Muscle layer of duodenum (tissue), 2 donors: ENCODE results near the gene FOXI2.

ENCODE experiments used
- H3K27ac ChIP-seq: one replicate; pipeline ENCODE4 v1.7.0; 2013; ENCODE audit warnings: mild to moderate bottlenecking, low read length
- H3K27me3 ChIP-seq: one replicate; pipeline ENCODE4 v1.7.0; 2013; ENCODE audit warnings: low read depth, mild to moderate bottlenecking, control low read depth, low read length
- H3K36me3 ChIP-seq, 2 donors: one replicate each; pipeline ENCODE4 v1.7.0; 2013; ENCODE audit warnings: low read length in 2 of 2, control low read depth in 1 of 2, mild to moderate bottlenecking in 1 of 2; ENCODE audit not compliant: insufficient read depth in 2 of 2, control insufficient read depth in 1 of 2
- H3K4me1 ChIP-seq, 2 donors: one replicate each; pipeline ENCODE4 v1.7.0; 2013; ENCODE audit warnings: low read length in 2 of 2, mild to moderate bottlenecking in 2 of 2, control low read depth in 1 of 2, moderate library complexity in 1 of 2; ENCODE audit not compliant: insufficient read depth in 2 of 2, control insufficient read depth in 1 of 2
- H3K4me3 ChIP-seq, 2 donors: one replicate each; pipeline ENCODE4 v1.7.0; 2013; ENCODE audit warnings: low read length in 2 of 2, low read depth in 1 of 2, mild to moderate bottlenecking in 1 of 2
- H3K9me3 ChIP-seq, 2 donors: one replicate each; pipeline ENCODE4 v1.7.0; 2013; ENCODE audit warnings: low read length in 2 of 2, control low read depth in 1 of 2, mild to moderate bottlenecking in 1 of 2; ENCODE audit not compliant: control insufficient read depth in 1 of 2
- donor health status: healthy.

Gene FOXI2

DNA sequence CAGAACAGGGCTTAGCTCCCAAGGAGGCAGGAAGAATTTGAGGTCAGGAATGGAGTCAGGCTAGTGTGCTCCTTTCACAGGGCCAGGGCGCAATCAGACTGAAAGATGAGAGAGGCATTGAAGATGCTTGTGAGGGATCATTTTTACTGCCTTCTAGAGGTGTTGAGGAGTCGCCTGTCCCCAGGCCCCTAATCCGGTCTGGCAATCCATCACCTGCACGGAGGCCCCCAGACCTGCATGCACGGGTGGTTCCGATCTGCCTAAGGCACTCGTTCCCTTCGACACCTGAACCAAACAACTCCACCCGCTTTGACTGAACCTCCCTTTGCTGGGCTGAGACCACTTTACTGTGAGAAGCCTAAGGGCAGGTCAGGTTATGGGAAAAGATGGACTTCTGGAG, 8.0 kb downstream of the FOXI2 start:
- Histone ChIP-seq H3K27ac (no peak overlapping the region), H3K36me3 (no peaks in the 10 kb centered on the region), H3K4me3 (no peak overlapping the region), H3K27me3 (no peaks in the 10 kb centered on the region), H3K9me3 (peaks cover 0 to 3% of the 10 kb centered on the region in 2 donors), H3K4me1 (no peaks in the 10 kb centered on the region)

DNA sequence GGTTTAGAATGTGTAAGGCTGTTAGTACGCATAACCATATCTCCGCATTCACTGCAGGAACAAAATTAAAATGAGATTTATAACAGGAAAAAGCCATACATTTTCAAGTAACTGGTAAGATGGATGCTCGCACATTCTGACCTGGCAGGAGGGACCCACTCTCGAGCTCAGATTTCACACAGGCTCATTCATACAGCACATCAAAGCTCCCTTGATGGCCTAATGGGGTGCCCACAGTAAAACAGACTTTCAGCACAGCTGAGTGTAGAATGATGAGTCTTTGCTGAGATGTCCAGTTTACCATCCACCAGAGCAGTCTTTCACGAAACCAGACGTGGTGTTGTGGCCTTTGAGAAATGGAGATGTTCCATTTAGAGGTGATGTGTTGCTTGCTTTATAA, 8.9 kb downstream of the FOXI2 start:
- Histone ChIP-seq H3K9me3 (peaks cover 0 to 3% of the 10 kb centered on the region in 2 donors), H3K4me3 (no peak overlapping the region), H3K27ac (no peak overlapping the region), H3K27me3 (no peaks in the 10 kb centered on the region), H3K36me3 (no peaks in the 10 kb centered on the region), H3K4me1 (no peaks in the 10 kb centered on the region)

- Histone ChIP-seq H3K4me1 (no peaks in the 10 kb centered on the region), H3K27me3 (no peaks in the 10 kb centered on the region)
These were observed 18.8 kb downstream of the FOXI2 start for GRCh38 chr10:127755753-127756152.

GRCh38 chr10:127756264-127756663, 19.3 kb downstream of the FOXI2 start:
- Histone ChIP-seq H3K27ac (no peak overlapping the region), H3K27me3 (no peaks in the 10 kb centered on the region), H3K4me1 (no peaks in the 10 kb centered on the region), H3K4me3 (no peak overlapping the region), H3K36me3 (no peaks in the 10 kb centered on the region), H3K9me3 (no peaks in the 10 kb centered on the region)

More at GRCh38 chr10:127755753-127756152, 18.8 kb downstream of the FOXI2 start:
- Histone ChIP-seq H3K36me3 (no peaks in the 10 kb centered on the region), H3K9me3 (no peaks in the 10 kb centered on the region), H3K4me3 (no peak overlapping the region), H3K27ac (no peak overlapping the region)

DNA sequence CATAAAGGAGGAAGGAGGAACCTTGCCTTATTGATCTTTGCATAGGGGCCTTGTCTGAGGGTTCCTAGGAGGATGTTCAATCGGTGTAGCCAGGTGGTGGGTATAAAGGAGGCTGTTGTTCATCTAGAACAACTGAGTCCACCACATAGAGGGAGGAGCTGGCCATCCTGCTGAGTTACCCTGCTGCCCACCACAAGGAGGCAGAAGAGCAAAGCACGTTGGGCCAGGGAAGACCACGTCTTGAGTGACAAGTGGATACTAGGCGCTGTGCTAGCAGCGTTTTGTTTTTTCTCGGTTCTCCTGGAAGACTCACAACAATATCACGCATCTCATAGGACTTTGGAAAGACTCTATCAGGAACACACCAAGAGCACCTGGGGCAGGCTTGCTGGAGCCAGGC, 20.0 kb downstream of the FOXI2 start:
- no peaks in the 10 kb centered on the region for H3K4me1 ChIP-seq
- no peak overlapping the region for H3K4me3 ChIP-seq
- H3K27me3 ChIP-seq: no peaks in the 10 kb centered on the region
- H3K36me3 ChIP-seq: no peaks in the 10 kb centered on the region
- no peak overlapping the region for H3K27ac ChIP-seq
- peaks cover 0 to 4% of the 10 kb centered on the region in 2 donors for H3K9me3 ChIP-seq

DNA sequence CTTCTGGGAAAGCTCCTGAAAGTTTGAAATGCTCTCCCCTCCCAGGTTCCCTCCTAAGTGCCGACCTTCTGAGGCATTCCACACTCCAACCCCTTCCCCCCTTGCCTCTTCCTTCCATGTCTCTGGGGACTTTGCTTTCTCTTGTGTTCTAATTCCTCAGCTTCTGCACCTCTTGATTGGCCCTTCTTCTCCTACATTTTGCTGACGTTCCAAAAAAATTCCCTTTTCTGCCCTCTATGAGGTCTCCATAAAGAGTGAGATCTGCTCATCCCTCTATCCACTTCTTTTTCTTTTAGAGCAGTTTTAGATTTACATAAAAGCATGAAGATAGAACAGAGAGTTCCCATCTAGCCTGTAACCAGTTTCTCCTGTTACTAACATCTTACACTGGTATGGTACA, 22.3 kb downstream of the FOXI2 start:
- H3K4me3 ChIP-seq: no peak overlapping the region
- no peaks in the 10 kb centered on the region for H3K36me3 ChIP-seq
- no peaks in the 10 kb centered on the region for H3K27me3 ChIP-seq
- peaks cover 0 to 4% of the 10 kb centered on the region in 2 donors for H3K9me3 ChIP-seq
- no peaks in the 10 kb centered on the region for H3K4me1 ChIP-seq
- H3K27ac ChIP-seq: no peak overlapping the region

DNA sequence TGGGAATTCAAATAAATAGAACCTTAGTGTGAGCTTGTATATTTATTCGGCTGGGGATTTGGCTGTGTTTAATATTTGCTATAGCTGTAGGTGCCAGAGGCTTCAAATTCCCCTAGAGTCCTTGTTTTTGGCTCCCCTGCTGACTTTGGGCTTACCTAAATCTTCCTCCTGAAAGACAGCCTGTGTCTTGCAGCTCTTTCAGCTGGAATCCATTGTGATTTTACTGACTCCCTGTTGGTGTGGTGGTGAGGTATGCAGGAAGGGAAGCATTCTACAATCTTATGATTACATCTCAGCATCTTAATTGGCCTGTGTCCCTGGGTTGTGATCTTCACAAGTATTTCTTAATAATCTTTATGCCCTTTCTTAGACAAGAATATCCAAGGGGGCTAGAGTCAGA, 25.9 kb downstream of the FOXI2 start:
- no peaks in the 10 kb centered on the region for H3K36me3 ChIP-seq
- H3K27me3 ChIP-seq: no peaks in the 10 kb centered on the region
- no peaks in the 10 kb centered on the region for H3K4me1 ChIP-seq
- H3K27ac ChIP-seq: no peak overlapping the region
- peaks cover 0 to 4% of the 10 kb centered on the region in 2 donors for H3K9me3 ChIP-seq
- no peak overlapping the region for H3K4me3 ChIP-seq

- Histone ChIP-seq H3K4me1 (no peaks in the 10 kb centered on the region), H3K36me3 (no peaks in the 10 kb centered on the region), H3K27me3 (no peaks in the 10 kb centered on the region), H3K27ac (no peak overlapping the region), H3K4me3 (no peak overlapping the region), H3K9me3 (peaks cover 0 to 2% of the 10 kb centered on the region in 2 donors)
These were observed 38.0 kb downstream of the FOXI2 start for GRCh38 chr10:127774766-127775559.

DNA sequence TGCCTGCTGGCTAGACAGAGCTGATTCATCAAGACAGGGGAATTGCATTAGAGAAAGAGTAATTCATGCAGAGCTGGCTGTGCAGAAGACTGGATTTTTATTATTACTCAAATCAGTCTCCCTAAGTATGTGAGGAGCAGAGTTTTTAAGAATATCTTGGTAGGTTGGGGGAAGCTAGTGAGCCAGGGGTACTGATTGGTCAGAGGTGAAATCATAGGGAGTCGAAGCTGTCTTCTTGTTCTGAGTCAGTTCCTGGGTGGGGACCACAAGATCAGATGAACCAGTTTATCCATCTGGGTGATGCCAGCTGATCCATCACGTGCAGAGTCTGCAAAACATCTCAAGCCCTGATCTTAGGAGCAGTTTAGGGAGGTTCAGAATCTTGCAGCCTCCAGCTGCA, 39.8 kb downstream of the FOXI2 start:
- no peaks in the 10 kb centered on the region for H3K4me1 ChIP-seq
- no peak overlapping the region for H3K27ac ChIP-seq
- no peaks in the 10 kb centered on the region for H3K9me3 ChIP-seq
- H3K36me3 ChIP-seq: no peaks in the 10 kb centered on the region
- no peaks in the 10 kb centered on the region for H3K27me3 ChIP-seq
- H3K4me3 ChIP-seq: no peak overlapping the region

GRCh38 chr10:127781412-127781811, 44.4 kb downstream of the FOXI2 start:
- no peaks in the 10 kb centered on the region for H3K36me3 ChIP-seq
- no peaks in the 10 kb centered on the region for H3K27me3 ChIP-seq
- H3K4me1 ChIP-seq: no peaks in the 10 kb centered on the region
- H3K27ac ChIP-seq: no peak overlapping the region
- H3K4me3 ChIP-seq: no peak overlapping the region
- peaks cover 0 to 6% of the 10 kb centered on the region in 2 donors for H3K9me3 ChIP-seq

DNA sequence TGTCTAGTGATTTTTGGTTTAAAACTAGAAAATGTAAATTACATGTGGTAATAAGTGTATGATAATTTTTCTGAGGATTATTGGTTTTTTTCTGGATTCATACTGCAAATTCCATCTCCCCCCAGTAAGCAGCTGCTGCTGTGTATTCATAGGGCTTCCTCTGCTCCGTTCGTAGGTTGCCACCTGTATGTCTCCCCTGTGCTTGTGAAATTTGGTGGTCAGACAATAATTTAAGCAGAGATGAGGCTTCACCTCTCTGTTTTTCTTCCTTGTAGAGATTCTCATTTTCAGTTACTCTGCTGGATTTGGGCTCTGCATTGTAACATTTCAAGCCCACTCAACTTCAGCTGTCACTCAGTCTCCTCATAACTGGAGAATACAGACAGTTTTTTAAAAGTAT, 50.9 kb downstream of the FOXI2 start:
- Histone ChIP-seq H3K36me3 (no peaks in the 10 kb centered on the region), H3K4me3 (no peak overlapping the region), H3K4me1 (no peaks in the 10 kb centered on the region), H3K27me3 (no peaks in the 10 kb centered on the region), H3K27ac (no peak overlapping the region), H3K9me3 (peaks cover 5 to 9% of the 10 kb centered on the region in 2 donors)

- no peak overlapping the region for H3K27ac ChIP-seq
- H3K27me3 ChIP-seq: no peaks in the 10 kb centered on the region
- no peaks in the 10 kb centered on the region for H3K36me3 ChIP-seq
- peaks cover 5 to 8% of the 10 kb centered on the region in 2 donors for H3K9me3 ChIP-seq
- H3K4me1 ChIP-seq: no peaks in the 10 kb centered on the region
- H3K4me3 ChIP-seq: no peak overlapping the region
These were observed 53.2 kb downstream of the FOXI2 start for GRCh38 chr10:127790066-127790624.
